Measurements from ENCODE around the gene TRPM2.

Gene TRPM2

GRCh38 chr21:44322621-44323325, 30.6 kb upstream of the TRPM2 start:
- DNase-seq (ENCODE audit: low read depth), result no peak

DNA sequence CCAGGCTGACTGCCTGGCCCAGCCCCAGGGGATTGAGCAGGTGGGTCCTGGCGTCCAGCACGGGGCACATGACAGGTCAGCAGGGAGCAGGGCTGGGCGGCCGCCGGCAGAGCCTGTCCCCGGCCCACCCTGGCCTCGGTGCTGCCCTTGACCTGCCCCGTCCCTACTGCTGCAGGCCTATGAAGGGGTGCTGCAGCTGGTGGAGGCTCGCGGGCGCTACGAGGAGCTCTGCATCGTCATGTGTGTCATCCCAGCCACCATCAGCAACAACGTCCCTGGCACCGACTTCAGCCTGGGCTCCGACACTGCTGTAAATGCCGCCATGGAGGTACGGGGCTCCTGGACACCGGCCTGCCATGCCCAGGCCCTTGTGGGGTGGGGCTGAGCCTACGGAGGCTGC, 29.8 kb upstream of the TRPM2 start:
- no peak for DNase-seq (ENCODE audit: low read depth)

DNA sequence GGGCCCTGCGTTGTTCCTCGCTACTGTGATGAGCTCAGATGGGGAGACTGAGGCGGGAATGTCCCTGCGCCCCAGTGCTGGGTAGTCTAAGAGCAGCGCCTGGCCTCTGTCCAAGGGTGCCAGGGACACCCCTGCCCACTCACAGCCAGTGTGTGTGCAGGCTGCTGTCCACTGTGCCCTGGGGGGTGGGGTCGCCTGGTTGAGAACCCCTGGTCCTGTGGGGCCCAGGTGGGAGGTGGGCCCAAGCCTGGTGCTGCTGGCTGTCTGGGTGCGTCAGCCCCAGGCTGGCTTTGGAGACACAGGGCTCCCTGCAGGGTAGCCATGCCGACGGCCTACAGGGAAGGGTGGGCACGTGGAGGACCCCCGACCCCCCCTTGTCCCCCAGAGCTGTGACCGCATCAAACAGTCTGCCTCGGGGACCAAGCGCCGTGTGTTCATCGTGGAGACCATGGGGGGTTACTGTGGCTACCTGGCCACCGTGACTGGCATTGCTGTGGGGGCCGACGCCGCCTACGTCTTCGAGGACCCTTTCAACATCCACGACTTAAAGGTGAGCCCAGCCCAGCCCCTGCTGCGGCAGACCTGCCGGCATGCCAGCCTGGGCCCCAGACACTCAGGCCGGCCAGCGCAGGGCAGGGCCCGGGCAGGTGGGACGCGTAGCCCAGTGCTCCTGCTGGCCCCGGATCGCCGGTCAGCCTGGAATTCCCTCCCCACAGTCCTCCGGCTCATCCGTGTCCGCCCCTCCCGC, 29.1 kb upstream of the TRPM2 start:
- DNase-seq (ENCODE audit: low read depth), result no peak

GRCh38 chr21:44324854-44325107, 28.6 kb upstream of the TRPM2 start:
- no peak for DNase-seq (ENCODE audit: low read depth)

GRCh38 chr21:44325386-44326271, 27.8 kb upstream of the TRPM2 start:
- DNase-seq (ENCODE audit: low read depth), result no peak

DNA sequence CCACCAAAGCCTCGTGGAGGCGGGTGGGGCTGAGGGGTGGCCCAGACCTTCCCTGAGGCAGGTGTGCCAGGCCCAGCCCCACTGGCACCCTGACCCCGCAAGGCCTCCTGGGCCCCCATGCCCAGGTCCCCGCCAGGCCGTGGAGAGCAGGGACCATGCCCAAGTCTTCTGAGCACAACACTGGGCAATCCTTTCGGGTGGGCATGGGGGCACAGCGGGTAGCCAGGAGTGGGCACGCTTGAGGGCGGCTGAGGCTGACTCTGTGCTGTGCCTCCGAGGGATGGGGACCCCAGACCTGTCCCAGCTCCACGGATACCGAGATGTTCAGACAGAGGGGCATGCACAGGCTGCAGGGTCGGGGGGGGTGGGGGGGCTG, 27.2 kb upstream of the TRPM2 start:
- no peak for DNase-seq (ENCODE audit: low read depth)

DNA sequence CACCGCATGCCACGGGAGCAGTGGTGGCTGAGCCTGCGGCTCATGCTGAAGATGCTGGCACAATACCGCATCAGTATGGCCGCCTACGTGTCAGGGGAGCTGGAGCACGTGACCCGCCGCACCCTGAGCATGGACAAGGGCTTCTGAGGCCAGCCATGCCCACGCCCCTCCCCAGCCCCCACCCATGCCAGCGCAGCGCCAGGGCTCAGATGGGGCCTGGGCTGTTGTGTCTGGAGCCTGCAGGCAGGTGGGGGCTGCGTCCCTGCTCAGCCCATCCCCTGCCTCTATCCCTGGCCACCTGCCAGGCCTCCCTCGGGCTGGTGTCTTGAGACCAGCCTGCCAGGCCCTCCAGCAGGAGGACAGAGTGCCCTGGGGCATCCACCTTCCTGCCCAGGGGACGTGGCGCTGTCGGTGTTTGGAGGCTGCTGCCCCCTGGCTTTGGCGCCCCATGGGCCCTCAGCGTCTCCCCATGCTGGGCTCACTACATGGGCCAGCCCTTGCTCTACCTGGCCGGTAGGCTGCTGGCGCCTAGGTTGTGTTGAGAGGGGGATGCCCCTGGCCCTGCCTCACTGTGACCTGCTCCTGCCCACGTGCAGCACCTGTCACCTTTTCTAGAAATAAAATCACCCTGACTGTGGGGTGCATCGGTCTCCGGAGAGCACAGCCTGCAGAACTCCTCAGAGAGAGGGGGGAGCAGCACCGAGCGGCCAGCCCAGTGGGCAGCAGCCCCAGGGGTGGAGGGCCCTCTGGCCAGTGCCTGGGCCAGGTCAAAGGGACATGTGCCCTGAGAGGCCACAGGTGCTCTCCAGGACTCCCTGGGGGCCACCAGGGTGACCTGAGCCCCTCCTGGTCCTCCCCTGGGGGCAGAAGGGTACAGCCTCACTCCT, 26.5 kb upstream of the TRPM2 start:
- DNase-seq (ENCODE audit: low read depth), result no peak

DNA sequence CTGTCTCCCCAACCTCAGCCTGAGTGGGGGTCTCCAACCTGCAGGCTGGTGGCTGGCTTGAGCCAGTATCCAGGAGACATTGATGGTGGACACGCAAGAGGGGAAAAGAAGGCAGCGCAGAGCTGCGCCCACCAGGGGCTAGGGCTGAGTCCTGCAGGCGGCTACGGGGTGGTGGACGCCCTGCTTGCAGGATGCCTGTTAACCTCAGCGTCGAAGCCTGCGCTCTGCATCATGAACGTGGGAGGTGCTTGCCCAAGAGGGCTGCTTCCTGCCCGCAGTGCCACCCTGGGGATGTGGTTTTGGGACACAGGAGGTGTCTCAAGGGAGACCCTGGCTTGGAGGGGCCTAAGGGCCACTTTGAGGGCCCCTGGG, 25.8 kb upstream of the TRPM2 start:
- no peak for DNase-seq (ENCODE audit: low read depth)

GRCh38 chr21:44328242-44328895, 25.1 kb upstream of the TRPM2 start:
- no peak for DNase-seq (ENCODE audit: low read depth)

GRCh38 chr21:44329086-44329889, 24.1 kb upstream of the TRPM2 start:
- DNase-seq (ENCODE audit: low read depth), result no peak

DNA sequence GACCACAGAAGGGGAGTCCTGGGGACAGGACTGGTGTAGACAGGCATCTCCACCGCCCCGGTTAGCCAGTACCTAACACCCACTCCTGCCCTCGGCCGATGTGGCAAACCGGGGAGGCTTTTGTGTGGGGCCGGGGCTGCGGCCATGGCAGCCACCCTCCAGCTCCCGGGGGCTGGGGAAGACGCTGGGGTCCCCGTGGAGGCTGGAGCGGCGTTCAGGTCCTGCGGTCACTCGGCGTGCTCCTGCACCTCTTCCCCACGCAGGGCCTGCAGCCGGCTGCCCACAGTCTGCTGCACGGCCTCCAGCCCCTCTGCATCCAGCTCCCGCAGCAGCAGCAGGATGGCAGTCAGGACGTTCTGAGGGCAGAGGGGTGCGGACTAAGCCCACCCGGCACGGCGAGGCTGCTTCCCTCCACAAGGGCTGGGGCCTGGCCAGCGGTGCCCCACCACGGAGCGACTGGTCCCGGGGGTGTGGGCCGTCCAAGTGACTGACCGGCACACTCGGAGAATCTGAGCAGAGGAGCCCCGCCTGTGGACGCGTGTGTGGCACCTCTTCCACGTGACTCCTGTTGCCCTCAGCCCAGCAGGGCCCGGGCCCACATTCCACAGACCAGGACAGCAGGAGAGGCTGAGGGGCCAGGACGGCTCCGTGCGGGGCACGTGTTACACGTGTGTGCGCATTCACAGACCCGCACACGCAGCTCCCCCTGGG, 23.3 kb upstream of the TRPM2 start:
- DNase-seq (ENCODE audit: low read depth), result no peak

DNA sequence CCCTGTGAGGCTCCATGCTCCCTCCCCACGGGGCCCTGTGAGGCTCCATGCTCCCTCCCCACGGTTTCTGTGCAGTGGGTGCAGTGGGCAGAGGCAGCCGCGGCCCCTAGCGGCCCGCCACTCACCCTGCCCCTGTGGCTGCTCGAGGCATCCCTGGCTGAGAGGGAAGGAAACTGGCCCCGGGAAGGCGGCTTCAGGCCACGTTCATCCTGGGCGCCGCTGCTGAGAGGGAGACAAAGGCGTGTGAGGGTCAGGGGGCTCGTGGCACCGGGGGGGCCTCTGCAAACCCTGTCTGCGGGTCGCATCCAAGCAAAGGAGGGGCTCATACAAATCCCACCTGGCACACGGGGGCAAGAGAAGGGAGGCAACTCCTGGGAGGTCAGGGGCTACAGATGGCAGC, 22.7 kb upstream of the TRPM2 start:
- no peak for DNase-seq (ENCODE audit: low read depth)

DNA sequence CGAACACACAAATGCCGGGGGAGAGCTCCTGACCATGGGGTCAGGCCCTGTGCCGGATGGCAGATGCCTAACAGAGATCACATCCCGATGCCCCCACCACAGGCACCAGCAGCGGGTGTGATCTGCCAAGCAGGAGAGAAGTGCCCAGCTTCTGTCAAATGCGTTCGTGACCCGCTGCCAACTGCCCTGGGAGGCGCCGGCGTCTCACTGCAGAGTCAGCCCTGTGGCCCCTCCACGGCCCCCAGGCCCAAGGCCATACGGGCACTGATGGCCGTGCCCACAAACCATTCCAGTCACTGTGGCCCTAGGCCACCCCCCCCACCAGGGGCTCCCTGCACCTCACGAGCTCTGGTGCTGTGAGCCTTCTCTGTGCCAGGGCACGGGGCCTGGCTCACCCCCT, 22.2 kb upstream of the TRPM2 start:
- no peak for DNase-seq (ENCODE audit: low read depth)

GRCh38 chr21:44331650-44332307, 21.6 kb upstream of the TRPM2 start:
- DNase-seq (ENCODE audit: low read depth), result no peak

- no peak for DNase-seq (ENCODE audit: low read depth)
These were observed 21.0 kb upstream of the TRPM2 start for GRCh38 chr21:44332383-44332782.

- no peak for DNase-seq (ENCODE audit: low read depth)
These were observed 20.5 kb upstream of the TRPM2 start for GRCh38 chr21:44332965-44333364.

- DNase-seq (ENCODE audit: low read depth), result no peak
These were observed 19.7 kb upstream of the TRPM2 start for GRCh38 chr21:44333509-44334328.

GRCh38 chr21:44334329-44335030, 18.9 kb upstream of the TRPM2 start:
- DNase-seq (ENCODE audit: low read depth), result no peak
